GM18907 (cell line): Measurements from ENCODE around the gene SLC16A3.
"Not testable (repeated sequence)": the region's sequence is repeated elsewhere in the genome, so short reads cannot be mapped to it uniquely, and the experiment has no call there.

ENCODE experiments used
- ATAC-seq: cut with Tn5 transposase; IDR thresholded peaks from one replicate; pipeline ENCODE4 v1.9.1; 2021; ENCODE audit warnings: mild to moderate bottlenecking, moderate library complexity; ENCODE audit not compliant: unreplicated experiment

The SLC16A3 gene

DNA sequence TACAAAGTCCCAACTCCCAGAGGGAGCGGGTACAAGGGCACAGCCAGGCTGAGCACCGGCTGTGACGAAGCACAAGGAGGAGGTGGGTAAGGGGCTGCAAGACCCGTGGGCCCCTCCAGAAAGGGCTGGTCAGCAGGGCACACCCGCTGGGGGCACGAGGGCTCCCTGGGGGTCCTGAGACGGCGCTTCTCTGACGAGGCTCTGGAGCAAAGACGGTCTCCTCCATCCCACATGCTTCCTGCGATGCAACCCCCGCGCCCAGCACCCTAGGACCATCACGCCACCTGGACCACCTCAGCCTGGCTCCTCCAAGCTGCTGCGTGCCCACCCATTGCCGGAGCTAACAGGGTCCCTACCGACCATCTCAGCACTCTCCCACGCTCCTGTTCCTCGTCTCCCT lies 24.9 kb upstream of the SLC16A3 start:
- no peak for ATAC-seq

DNA sequence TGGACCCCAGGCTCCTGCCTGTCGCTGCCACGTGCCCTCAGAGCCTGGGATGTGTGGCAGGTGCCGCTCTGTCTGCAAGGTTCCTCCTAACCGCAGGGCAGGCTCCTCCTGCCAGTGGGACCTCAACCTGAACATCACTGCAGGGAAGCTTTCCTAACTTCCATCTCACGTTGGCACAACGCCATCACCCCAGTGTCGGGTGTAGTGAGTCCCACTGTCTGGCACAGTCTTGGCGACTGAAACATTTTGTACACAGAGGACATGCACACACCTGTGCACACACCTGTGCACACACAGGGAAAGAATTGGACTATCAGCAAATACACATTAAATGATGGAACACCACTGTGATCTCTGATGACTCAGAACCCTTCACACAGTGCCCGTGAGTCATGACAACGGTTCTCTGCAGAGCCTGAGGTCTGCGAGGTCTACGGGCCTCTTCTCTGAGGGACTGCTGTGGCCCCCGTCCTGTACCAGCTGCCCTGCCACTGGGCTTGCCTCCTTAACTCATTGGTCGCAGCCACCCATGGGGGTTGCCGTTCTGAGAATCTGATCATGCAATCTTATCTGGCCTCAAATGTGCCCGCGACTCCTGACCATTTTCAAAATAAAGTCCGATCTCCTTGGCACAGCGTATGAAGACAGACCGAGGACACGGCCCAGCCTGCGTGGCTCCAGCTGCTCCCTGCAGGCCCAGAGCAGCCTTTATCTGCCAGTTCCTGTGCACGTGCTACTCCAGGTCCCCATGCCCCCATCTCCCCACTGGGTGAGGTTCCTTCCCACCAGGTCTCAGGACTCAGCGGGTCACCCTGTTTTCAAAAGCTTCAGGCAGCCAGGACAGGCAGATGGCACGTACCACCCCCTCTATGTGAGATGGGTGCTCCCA lies 23.8 kb upstream of the SLC16A3 start:
- no peak for ATAC-seq

DNA sequence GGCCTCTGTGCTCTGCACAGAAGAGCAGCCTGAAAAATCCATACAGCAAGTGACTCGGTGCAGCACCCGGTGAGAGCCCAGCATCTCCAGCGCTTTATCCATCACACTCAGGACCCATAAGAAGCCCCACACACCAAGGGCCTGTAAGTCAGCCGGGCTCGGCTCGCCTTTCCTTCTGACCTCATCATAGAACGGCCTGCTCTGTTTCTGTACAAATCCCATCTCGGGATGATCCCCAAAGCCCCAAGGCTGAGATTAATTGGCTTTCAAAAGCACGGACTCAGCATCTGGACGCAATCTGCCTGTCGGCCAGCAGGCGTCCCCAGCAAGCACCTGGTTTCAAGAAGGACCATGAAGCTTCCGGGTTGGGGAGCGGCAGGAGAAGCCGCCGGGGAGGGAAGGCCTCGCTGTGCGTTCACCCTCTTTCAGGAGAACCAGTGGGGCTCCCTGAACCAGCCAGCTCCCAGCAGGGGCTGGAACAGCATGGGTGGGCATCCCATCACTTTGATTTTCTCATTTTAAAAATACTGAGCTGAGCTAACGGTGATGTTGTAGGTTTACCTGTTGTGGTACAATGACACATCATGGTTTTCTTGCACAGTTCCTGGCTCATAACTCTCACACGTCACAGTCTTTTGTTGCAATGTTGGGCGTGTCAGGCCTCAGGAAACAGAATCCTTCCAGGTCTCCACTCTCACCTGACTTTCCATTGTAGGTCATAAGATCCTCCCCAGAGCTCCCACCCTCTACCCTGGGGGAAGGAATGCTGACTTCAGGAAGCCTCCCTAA lies 22.9 kb upstream of the SLC16A3 start:
- no peak for ATAC-seq

DNA sequence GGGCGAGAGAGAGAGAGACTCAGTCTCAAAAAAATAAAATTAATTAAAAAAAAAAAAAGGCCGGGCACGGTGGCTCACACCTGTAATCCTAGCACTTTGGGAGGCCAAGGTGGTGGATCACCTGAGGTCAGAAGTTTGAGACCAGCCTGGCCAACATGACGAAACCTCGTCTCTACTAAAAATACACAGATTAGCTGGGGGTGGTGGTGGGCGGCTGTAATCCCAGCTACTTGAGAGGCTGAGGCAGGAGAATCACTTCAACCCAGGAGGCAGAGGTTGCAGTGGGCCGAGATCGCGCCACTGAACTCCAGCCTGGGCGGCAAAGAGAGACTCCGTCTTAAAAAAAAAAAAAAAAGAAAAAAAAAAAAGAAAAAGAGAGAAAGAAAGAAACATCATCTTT lies 18.2 kb upstream of the SLC16A3 start:
- not testable (repeated sequence) for ATAC-seq

DNA sequence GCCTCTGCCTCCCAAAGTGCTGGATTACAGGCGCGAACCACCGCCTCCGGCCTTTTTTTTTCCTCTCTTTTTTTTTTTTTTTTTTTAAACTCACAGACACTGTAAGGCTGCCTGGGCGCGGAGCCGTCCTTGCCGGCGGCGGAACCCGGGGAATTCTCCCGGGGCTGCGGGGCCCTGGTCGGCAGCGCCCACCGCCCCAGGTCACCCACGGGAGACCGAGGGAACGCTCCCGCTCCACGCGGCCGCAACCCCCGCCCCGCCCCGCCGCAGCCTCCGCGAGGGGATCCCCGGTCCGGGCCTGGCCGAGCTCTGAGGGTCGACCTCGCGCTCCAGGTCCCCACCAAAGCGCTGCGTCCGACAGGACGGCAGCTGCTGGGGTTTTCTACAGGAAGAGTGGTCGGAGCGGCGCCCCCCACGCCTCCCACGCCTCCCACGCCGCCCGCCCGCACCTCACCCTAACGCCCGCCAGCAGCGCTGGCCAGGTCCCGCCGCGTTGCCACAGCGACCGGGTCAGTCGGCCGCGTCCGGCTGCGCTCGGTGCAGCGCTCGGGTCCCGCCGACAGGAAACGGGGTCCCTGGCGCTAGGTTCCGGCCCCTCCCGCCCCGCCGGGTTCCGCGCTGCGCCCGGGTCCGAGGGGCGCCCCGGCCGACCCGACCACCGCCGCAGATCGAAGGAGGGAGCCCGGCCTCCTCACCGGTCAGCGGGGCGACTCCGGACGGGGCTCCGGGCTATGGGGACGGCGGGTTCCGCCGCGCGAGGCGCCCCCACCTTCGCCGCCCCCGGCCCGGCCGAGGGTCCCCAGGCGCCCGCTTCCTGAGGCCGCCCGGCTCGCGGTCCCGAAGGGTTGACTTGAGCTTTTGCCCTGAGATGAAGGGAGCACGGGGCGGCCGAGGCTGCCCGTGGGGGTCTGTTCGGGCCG lies 16.3 kb upstream of the SLC16A3 start, which contains the start of gene CCDC57:
Gene CCDC57 (minus strand): TSS at position 512 of the 920 bp plus-strand sequence. CDS start 10,898 bp downstream, outside the sequence.
- ATAC-seq, result peak; percentile 63

DNA sequence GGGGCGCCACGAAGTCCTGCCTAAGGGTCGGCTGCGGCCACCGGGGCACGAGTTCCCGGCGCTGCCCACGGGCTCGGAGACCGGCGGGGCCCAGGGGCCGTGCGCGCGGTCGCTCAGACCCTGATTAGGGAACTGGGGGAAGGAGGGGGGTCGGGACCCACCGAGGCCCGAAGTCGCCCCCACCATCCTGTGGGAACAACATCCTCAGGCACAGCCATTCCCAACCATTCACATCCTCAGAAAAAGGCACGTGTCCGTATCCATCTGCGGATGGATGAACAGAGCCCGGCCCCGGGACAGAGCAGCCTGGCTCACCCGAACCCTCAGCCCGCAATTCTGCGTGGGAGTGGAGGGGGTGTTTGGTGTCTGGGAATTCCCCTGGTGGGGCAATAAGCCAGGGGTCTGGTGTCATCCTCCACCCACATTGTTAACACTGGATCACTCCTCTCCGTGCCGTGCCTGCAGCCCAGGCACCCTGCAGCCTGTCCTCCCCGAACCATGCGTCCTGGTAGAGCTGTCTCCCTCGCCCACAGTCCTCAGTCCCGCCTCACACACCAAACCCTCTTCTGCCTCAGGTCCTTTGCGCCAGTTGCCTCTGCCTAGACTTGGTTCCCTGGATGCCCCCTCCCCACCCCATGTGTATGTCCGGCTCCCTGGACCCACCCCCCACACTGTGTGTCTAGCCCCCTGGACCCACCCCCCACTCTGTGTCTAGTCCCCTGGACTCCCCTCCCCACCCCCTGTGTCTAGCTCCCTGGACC lies 15.4 kb upstream of the SLC16A3 start:
- ATAC-seq, result peak; percentile 5

DNA sequence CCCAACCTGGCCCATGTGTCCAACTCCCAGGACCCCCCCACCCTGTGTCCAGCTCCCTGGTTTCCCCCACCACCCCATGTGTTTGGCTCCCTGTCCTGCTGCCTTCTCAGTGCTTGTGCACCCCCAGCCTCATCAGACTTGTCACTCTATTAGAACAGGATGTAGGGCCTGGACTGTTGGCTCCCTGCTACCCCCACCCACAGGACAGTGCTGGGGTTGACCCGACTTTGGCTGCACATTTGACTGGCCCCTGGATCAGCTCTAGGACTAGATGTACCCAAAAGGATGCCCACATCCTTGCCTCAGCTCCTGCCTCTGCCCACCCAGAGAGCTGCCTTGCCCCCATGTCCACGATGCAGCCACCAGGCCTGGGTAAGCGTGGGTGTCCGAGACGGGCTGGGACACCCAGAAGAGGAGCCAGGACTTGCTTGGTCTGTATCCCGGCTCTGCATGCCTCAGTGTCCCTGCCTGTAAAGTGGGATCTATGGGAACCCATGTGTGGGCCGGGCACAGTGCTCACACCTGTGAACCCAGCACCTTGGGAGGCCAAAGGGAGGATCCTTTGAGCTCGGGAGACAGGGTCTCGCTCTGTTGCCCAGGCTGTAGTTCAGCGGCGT lies 14.7 kb upstream of the SLC16A3 start:
- ATAC-seq, result no peak

DNA sequence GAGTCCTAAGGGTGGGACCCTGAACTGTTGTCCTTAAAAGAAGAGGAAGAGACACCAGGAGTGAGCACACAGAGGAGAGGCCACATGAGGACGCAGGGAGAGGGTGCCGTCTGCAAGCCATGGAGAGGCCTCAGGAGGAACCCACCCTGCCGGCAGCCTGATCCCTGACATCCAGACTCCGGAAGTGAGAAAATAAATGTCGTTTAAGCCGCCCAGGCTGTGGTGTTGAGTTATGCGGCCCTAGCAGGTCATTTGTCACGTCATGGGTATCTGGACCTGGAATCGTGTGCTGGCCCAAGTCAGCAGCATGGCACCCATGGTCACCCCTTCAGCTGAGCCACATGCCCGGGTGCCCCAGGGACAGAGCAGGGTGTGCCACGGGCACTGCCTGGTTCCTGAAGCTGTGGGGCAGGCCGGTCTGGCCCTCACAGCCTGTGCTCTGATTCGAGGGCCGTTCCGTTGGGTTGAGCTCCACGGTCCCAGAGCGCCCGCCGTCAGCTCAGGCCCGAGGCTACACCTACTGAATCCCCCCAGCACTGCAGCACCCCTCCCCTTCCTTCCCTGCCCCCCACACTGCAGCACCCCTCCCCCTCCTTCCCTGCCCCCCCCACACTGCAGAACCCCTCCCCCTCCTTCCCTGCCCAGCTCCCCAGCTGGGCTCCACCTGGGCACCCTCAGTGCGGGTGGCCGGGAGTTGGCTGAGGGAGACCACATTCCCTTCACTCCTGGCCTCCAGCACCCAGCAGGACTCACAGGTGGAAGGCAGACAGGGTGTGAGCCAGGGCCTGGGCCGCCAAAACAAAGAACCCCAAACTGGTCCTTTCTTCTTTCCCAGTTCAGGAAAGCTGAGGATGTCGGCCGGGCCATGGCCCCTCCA lies 13.5 kb upstream of the SLC16A3 start:
- ATAC-seq, result no peak

DNA sequence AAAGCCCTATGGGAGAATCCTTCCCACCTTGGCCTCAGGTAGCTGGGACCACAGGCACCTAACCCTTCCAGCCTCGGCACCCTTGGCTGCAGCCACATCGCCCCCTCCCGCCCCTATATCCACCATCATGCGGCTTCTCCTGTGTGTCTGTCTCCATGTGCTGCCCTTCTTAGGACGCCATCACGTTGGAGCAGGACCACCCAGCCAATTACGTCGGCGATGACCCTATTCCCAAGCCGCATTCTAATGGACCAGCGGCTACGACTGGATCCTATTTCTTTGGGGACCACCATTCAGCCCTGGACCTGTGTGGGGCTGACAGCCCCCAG lies 12.9 kb upstream of the SLC16A3 start:
- ATAC-seq, result no peak

DNA sequence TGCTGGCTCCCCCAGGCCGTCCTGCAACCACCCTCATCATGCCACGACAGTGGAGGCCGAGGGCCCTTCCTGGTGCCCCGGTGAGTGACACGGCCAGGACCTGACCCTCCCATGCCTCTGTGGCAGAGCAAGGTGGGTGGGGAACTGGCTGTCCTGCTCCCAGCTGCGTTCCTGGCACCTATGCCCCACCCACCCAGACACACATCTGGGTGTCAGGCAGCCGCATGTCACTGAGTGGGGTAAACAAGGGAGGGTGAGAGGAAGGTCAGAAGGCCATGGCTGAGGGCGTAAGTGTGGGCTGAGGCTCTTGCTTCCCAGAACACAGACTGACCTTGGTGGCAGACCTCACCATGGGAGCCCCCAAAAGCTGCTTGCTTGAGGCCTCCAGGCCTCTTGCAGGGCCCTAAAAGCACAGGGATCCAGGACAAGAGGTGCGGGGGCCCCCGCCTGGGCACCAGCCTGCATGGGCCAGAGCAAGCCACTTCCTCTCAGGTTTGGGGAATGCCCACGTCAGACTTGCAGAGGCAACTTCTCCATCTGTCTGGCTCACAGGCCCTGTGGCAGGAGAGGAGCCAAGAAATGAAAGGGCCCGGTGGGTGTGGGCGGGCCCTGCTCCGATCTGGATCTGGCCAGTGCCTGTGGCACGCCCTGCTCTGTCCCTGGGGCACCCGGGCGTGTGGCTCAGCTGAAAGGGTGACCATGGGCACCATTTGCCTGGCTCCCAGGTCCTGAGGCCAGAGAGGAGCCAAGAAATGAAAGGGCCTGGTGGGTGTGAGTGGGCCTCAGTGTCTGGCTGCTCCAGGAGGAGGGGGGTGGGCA lies 12.3 kb upstream of the SLC16A3 start:
- peak; percentile 50 for ATAC-seq

DNA sequence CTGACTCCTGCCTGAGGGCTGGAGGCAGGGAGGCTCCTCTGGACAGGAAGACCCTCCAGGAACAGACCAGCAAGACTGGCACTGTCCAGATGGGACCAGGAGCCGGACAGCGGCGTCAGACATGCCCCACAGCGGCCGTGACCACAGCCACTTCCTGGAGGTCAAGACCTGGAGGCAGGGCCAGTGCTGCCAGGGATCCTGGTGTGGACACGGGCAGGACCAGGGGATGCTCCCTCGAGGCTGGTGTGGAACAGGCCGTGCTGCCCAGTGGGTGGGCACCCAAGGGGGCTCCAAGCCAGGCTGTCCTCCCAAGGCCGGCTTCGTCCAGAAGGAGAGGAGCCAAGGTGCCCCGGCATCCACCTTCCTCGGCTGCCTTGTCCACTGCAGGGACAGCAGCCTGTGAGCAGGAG lies 11.7 kb upstream of the SLC16A3 start:
- ATAC-seq, result no peak

DNA sequence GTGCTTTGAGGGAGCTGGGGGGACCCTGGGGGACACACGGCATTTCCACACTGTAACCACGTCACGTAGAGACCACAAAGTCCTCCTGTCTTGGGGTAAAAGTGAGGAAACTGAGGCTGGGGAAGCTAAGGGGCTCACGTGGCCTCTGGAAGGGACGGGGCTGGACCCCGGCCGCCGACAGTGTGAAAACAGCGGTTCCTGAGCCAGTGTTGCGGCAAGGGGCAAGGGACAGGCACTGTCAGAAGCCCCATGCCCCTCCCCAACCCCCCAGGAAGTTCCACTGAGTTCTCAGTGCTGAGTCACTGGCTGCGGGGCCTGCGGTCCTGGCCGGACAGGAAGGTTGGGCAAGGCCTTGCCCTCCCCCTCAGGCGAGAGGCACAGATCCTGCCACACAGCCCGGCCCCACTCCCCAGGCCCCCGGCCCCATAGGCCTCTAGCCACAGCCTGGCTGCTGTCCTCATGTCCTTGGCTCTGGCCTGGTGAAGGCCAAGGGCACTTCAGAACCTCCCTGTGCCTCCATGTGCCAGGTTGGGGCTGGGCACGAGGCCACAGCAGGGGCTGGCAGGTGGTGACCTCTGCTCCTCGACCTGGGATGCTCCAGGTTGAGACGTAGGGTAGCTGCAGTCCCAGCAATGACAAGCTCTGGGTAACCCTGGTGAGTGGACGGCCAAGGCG lies 11.2 kb upstream of the SLC16A3 start:
- no peak for ATAC-seq

DNA sequence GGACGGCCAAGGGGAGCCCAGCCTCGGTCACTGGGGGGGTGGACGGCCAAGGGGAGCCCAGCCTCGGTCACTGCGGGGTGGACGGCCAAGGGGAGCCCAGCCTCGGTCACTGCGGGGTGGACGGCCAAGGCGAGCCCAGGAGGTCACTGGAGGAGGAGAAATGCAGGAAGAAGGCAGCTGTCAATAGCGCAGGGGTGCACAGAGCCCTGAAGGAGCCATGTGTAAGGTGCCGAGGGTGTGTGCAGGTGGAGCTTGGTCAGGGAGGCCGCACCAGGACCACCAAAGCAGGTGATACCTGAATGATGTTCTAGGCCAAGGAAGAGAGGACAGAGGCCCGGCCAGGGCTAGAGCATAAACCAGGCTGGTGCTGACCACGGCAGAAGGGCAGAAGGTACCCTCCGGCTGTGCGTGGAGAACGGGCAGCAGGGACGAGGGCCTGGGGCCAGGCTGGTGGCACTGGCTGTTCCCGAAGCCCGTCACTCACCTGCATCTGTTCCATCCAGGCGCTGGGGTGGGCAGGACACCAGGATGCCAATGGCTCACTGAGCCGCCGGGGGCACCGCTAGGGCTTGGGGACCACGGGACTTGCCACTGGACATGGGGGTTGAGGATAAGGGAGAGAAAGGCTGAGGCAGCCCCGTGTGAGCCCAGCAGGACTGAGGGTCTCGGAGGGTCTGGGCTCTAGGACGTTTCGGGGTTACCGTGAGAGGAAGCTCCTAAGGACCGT lies 10.3 kb upstream of the SLC16A3 start:
- no peak for ATAC-seq

DNA sequence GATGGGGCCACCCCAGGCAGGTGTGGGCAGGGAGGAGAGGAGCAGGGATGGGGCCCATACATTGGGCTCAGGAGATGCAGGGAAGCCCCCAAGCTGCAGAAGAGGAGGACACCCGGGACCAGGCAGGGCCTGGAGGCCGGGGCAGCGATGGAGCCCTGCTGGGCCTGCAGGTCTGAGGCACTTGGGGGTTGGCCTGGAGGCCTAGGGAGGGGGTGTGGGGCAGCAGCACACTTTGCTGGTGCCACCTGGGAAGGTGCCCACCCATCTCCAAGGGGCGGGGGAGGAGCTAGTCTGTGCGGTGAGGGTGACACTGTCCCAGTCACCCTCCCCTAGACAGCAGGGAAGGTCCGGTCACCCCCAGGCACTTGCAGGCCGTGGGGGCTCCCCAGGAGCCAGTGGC lies 9.8 kb upstream of the SLC16A3 start:
- ATAC-seq, result no peak

DNA sequence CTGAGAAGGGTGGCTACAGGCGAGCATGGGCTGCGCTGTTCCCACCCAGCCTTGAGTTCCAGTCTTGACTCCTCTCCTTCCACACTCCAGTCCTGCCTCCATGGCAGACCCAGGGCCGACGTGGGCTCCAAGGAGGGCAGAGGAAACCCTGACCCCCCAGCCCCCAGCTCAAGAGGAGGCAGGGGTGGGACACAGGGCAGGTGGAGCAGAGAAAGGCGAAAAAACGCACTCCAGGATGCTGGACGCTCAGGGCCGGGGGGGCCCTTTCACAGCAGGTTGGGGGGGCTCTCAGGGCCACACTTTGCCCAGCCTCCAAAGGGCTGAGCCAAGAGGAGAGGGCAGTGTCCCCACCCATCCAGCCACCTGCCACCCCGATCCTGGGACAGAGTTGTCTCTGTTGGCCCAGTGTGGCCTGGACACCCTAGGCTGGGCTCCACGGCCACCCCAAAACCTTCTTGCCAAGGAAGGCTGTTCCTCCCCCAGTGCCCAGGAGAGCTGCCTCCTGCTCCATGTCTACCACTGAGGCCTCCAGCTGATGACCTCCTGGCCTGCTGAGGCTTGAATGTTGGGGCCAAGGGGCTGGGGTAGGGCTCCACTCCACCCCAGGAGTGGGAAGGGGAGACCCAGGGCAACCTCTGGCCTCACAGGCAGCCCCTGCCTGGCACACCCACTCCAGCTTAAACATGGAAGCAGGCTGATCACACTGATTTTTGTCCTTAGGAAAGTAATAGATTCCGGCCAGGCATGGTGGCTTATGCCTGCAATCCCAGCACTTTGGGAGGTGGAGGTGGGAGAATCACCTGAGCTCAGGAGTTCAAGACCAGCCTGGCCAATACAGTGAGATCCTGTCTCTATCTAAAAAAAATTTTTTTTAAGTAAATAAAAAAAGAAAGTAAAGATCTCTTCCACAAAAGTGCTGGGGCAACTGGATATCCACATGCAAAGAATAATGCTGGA lies 8.8 kb upstream of the SLC16A3 start:
- ATAC-seq, result no peak
